H1 (cell line): ENCODE measurements around the gene TMEM63A. TPM values are rescaled to one million over a fixed set of nuclear protein-coding genes. Genes with fewer than 3 reads are reported as not detected.

Experiments used
- BACH1 ChIP-seq: IDR thresholded peaks from 2 replicates; pipeline ENCODE4 v1.6.1; 2012; ENCODE audit warnings: low read length, improper control_type of control experiment
- CBX8 ChIP-seq: fragments of 300-800, 300-1000 bp; sonication (generic); IDR thresholded peaks from 2 replicates; pipeline ENCODE4 v1.7.1; 2016; ENCODE audit warnings: low read depth, low read length, borderline replicate concordance
- CHD1 ChIP-seq: IDR thresholded peaks from 2 replicates; pipeline ENCODE4 v1.6.1; 2012; ENCODE audit warnings: low read depth, low read length, improper control_type of control experiment
- CTCF ChIP-seq, 3 experiments: IDR thresholded peaks; 1 replicate in 2 of 3; 2 replicates in 1 of 3; pipeline versions ENCODE4 v1.5.1 to v1.6.1; 2011; ENCODE audit warnings: low read length in 3 of 3, mild to moderate bottlenecking in 3 of 3, inconsistent platforms in 2 of 3, low read depth in 1 of 3, moderate library complexity in 1 of 3; ENCODE audit not compliant: insufficient read depth in 1 of 3; ENCODE audit errors: control extremely low read depth in 1 of 3
- EP300 ChIP-seq, 2 experiments: IDR thresholded peaks; 1 replicate in 1 of 2; 2 replicates in 1 of 2; pipeline ENCODE4 v1.6.1; 2011 to 2012; ENCODE audit warnings: low read depth in 2 of 2, low read length in 2 of 2, mild to moderate bottlenecking in 2 of 2, borderline replicate concordance in 1 of 2, inconsistent platforms in 1 of 2, moderate library complexity in 1 of 2
- GABPA ChIP-seq: IDR thresholded peaks from 2 replicates; pipeline ENCODE4 v1.6.1; 2011; ENCODE audit warnings: mild to moderate bottlenecking, low read length, moderate library complexity, borderline replicate concordance; ENCODE audit not compliant: insufficient read depth
- JUN ChIP-seq: IDR thresholded peaks from 2 replicates; pipeline ENCODE4 v1.6.1; 2011; ENCODE audit warnings: low read depth, mild to moderate bottlenecking, improper control_type of control experiment, low read length
- KDM1A ChIP-seq: fragments of 200-600, 300-600 bp; sonication (generic); IDR thresholded peaks from 2 replicates; pipeline ENCODE4 v1.7.1; 2016; ENCODE audit warnings: mild to moderate bottlenecking, low read length, borderline replicate concordance
- KDM5A ChIP-seq: fragments of 200-600 bp; IDR thresholded peaks from 2 replicates; pipeline ENCODE4 v1.7.1; 2012; ENCODE audit warnings: mild to moderate bottlenecking, low read length, inconsistent platforms, mixed read lengths
- MAFK ChIP-seq: IDR thresholded peaks from 2 replicates; pipeline ENCODE4 v1.6.1; 2012; ENCODE audit warnings: low read depth, mild to moderate bottlenecking, improper control_type of control experiment, low read length
- PHF8 ChIP-seq: fragments of 200-600 bp; sonication (generic); conservative IDR thresholded peaks from 2 replicates; pipeline ENCODE4 v1.7.1; 2012; ENCODE audit warnings: low read depth, mild to moderate bottlenecking, inconsistent platforms, low read length, moderate library complexity
- POLR2AphosphoS5 ChIP-seq: IDR thresholded peaks from 2 replicates; pipeline ENCODE4 v1.6.1; 2011; ENCODE audit warnings: low read depth, low read length
- RAD21 ChIP-seq, 2 experiments: IDR thresholded peaks in 1 of 2; conservative IDR thresholded peaks in 1 of 2; 2 replicates each; pipeline ENCODE4 v1.6.1; 2011; ENCODE audit warnings: low read depth in 2 of 2, low read length in 2 of 2, improper control_type of control experiment in 1 of 2, inconsistent platforms in 1 of 2, mild to moderate bottlenecking in 1 of 2, moderate library complexity in 1 of 2
- RBBP5 ChIP-seq: IDR thresholded peaks from 2 replicates; pipeline ENCODE4 v1.7.1; 2012; ENCODE audit warnings: low read depth, mild to moderate bottlenecking, inconsistent platforms, low read length, moderate library complexity, borderline replicate concordance
- RFX5 ChIP-seq: IDR thresholded peaks from 2 replicates; pipeline ENCODE4 v1.6.1; 2011; ENCODE audit warnings: low read depth, low read length, improper control_type of control experiment, borderline replicate concordance
- RNF2 ChIP-seq: fragments of 200-900, 300-1000 bp; sonication (generic); IDR thresholded peaks from 2 replicates; pipeline ENCODE4 v1.7.1; 2016; ENCODE audit warnings: borderline replicate concordance, low read depth, mild to moderate bottlenecking, antibody characterized with exemption, low read length; ENCODE audit not compliant: poor library complexity, severe bottlenecking; ENCODE audit errors: missing control alignments
- SP1 ChIP-seq: IDR thresholded peaks from 2 replicates; pipeline ENCODE4 v1.6.1; 2011; ENCODE audit warnings: low read depth, low read length
- TAF1 ChIP-seq: IDR thresholded peaks from 2 replicates; pipeline ENCODE4 v1.6.1; 2011; ENCODE audit warnings: mild to moderate bottlenecking, low read depth, low read length
- TCF12 ChIP-seq: IDR thresholded peaks from 2 replicates; pipeline ENCODE4 v1.6.1; 2011; ENCODE audit warnings: low read depth, mild to moderate bottlenecking, low read length
- TEAD4 ChIP-seq: IDR thresholded peaks from 2 replicates; pipeline ENCODE4 v1.6.1; 2012; ENCODE audit warnings: low read depth, low read length, inconsistent platforms, mixed read lengths
- polyA plus RNA-seq, 7 experiments: library from polyadenylated mRNA; depleted of rRNA in 3 of 7; stranded (reverse) in 5 of 7; unstranded in 2 of 7; fragments of >200 nt in 5 of 7; fragments of 200-250 nt in 2 of 7; gene quantifications; 1 replicate in 5 of 7; 2 replicates in 1 of 7; 4 replicates in 1 of 7; pipeline versions ENCODE4 v1.2.1 to v1.2.3, GENCODE V29; 2011 to 2013; ENCODE audit warnings: missing spikeins in 2 of 7, mixed read lengths in 2 of 7
- total RNA-seq: library from RNA; stranded (reverse); fragmentation: NEBNext Ultra II Directional; extraction: Animal tissue kit (Norgen Biotek cat#: 25700); gene quantifications from 2 replicates; pipeline ENCODE4 v1.2.1, GENCODE V29; 2021

The TMEM63A gene
- total and polyA plus RNA-seq, 2 of the 8 experiments (the other 6 are each of a cell fraction or from before 2014, with no cell fraction given): 26.1 to 55.4 TPM

DNA sequence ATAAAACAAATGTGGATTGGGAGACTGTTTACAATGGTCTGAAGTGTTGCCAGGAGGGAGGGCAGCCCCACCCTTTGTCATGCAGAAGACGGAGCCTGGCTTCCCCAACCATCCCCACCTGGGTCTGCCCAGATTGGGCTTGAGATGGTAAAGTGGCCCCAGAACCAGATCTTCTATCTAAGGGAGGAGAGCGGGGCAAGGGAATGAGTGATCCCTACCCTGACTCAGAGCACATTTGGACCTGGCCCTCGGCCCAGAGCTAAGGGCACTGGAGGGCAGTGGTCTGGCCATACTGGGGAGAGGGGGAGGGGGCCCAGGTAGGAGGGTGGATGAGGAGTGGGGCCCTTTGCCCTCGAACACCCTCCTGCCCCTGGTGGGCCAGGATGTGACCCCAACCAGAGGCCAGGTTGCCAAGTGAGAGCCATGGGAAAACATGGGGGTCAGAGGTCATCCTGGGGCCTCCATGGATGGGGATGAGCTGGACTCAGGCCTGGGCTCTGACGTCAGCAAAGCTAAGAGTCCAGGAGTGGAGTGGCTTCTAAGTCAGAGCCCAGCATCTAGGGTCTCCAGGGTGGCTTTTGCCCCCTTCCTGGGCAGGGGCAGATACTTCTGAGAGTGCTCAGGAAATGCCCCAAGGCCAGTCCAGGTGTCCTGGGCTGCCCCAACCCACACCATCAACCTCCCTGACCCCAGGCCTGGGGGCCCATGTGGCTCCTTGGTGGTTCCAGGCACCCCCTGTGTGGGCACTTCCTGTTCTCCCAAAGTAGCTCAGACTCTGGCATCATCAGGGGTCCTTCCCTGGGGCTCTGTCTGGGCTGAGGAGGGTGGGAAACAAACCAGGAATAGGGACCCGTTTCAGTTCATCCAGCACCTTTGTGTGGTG, 8.4 kb upstream of the TMEM63A start (continued):
- TF ChIP-seq RFX5 (no peak), MAFK (no peak), BACH1 (no peak), SP1 (0 out of 2 replicates have a peak, but pooled peaks have one; percentile 28), JUN (no peak), GABPA (no peak), CTCF (IDR thresholded peaks at IDR 0.05; ENCODE audit: control extremely low read depth in 1 of 3, insufficient read depth in 1 of 3, low read depth in 1 of 3, low read length in 3 of 3) (no peak), CBX8 (no peak), KDM1A (no peak), PHF8 (no peak), POLR2AphosphoS5 (no peak), TEAD4 (no peak), CHD1 (no peak), TAF1 (no peak), KDM5A (no peak), TCF12 (0 out of 2 replicates have a peak, but pooled peaks have one; percentile 37), EP300 (IDR thresholded peaks at IDR 0.05; ENCODE audit: borderline replicate concordance in 1 of 2, low read depth in 2 of 2, low read length in 2 of 2) (peak in 1 of 2 experiments; percentile 64; a peak in 1 of 3 replicates), RAD21 (IDR thresholded peaks at IDR 0.05 in 1 of 2, conservative IDR thresholded peaks at IDR 0.05 in 1 of 2; ENCODE audit: low read depth in 2 of 2, low read length in 2 of 2) (no peak), RBBP5 (no peak), RNF2 (no peak)
